OCI-LY7 (cell line): Measurements from ENCODE around the gene CBX2.

ENCODE experiments used
- CTCF ChIP-seq: fragments of 200-600 bp; sonication (generic); conservative IDR thresholded peaks from 2 replicates; pipeline ENCODE4 v1.5.1; 2014; ENCODE audit warnings: mild to moderate bottlenecking, antibody characterized with exemption, low read length, moderate library complexity, mixed read lengths
- EZH2phosphoT487 ChIP-seq: fragments of 200-600 bp; sonication (generic); IDR thresholded peaks from 2 replicates; pipeline ENCODE4 v1.6.1; 2018; ENCODE audit warnings: low read depth, borderline replicate concordance, mild to moderate bottlenecking, mixed run types, antibody characterized with exemption, low read length, moderate library complexity, mixed read lengths

GRCh38 chr17:79730437-79730768 is 47.5 kb upstream of the CBX2 start:
- TF ChIP-seq EZH2phosphoT487, result no peak
- TF ChIP-seq CTCF, result no peak
